GM08714 (cell line): ENCODE data around the gene CNIH2.

Experiments used
- H3K4me3 ChIP-seq: fragments of 200-500 bp; sonication (Bioruptor generic); 2 replicates; pipeline ENCODE4 v1.5.1; 2014; ENCODE audit warnings: mild to moderate bottlenecking, low read length, inconsistent platforms
- ZNF274 ChIP-seq: IDR thresholded peaks from 2 replicates; pipeline ENCODE4 v1.6.1; 2012; ENCODE audit warnings: mild to moderate bottlenecking, low read depth, low read length

CNIH2 gene

GRCh38 chr11:66287889-66288670 is 10.1 kb downstream of the CNIH2 start:
- TF ChIP-seq ZNF274, result no peak
- H3K4me3 ChIP-seq, result peak overlapping the region; percentile 81

- TF ChIP-seq ZNF274, result no peak
- H3K4me3 ChIP-seq, result peak within 1 kb of the TSS; percentile 81
Measured at GRCh38 chr11:66288671-66289547, 10.9 kb downstream of the CNIH2 start, which contains the start of gene YIF1A. TSS of gene YIF1A (minus strand) at chr11:66289143. CDS start at chr11:66288985, 158 bp downstream.

GRCh38 chr11:66289548-66290329 is 11.8 kb downstream of the CNIH2 start:
- peak overlapping the region; percentile 68; the same call in 1 of the 2 replicates for H3K4me3 ChIP-seq
- no peak for TF ChIP-seq ZNF274

GRCh38 chr11:66290330-66290621 is 12.3 kb downstream of the CNIH2 start:
- no peak overlapping the region for H3K4me3 ChIP-seq
- no peak for TF ChIP-seq ZNF274

GRCh38 chr11:66291303-66291705 is 13.3 kb downstream of the CNIH2 start:
- H3K4me3 ChIP-seq, result no peak overlapping the region
- TF ChIP-seq ZNF274, result no peak

GRCh38 chr11:66291706-66292542 is 13.9 kb downstream of the CNIH2 start, which contains the start of gene TMEM151A:
TSS of gene TMEM151A (plus strand) at chr11:66291894. CDS start at chr11:66292014, 120 bp downstream.
- no peak within 1 kb of the TSS for H3K4me3 ChIP-seq
- TF ChIP-seq ZNF274, result no peak

- no peak overlapping the region for H3K4me3 ChIP-seq
- TF ChIP-seq ZNF274, result no peak
Measured at GRCh38 chr11:66292543-66293332, 14.8 kb downstream of the CNIH2 start.

- no peak overlapping the region for H3K4me3 ChIP-seq
- TF ChIP-seq ZNF274, result no peak
Measured at GRCh38 chr11:66293352-66293751, 15.4 kb downstream of the CNIH2 start.

GRCh38 chr11:66293777-66294625 is 16.0 kb downstream of the CNIH2 start:
- no peak overlapping the region for H3K4me3 ChIP-seq
- TF ChIP-seq ZNF274, result no peak

- no peak overlapping the region for H3K4me3 ChIP-seq
- TF ChIP-seq ZNF274, result no peak
Measured at GRCh38 chr11:66294626-66295620, 16.9 kb downstream of the CNIH2 start.

- no peak for TF ChIP-seq ZNF274
Measured at GRCh38 chr11:66297610-66298009, 19.6 kb downstream of the CNIH2 start.

More at GRCh38 chr11:66297610-66298009, 19.6 kb downstream of the CNIH2 start:
- H3K4me3 ChIP-seq, result no peak overlapping the region
